ENCODE measurements around the gene METAP1D. TPM values are rescaled to one million over a fixed set of nuclear protein-coding genes. Genes with fewer than 3 reads are reported as not detected.

METAP1D gene
- total RNA-seq, 1 donor from 2014 or later = 8.8 TPM

- no peaks in the 10 kb centered on the region for H3K4me1 ChIP-seq
- no peaks in the 10 kb centered on the region for H3K9me3 ChIP-seq
- no peak for DNase-seq (ENCODE audit: extremely low spot score in 2 of 2)
- H3K4me3 ChIP-seq = no peak overlapping the region
- H3K27ac ChIP-seq = no peak overlapping the region
- H3K27me3 ChIP-seq = no peaks in the 10 kb centered on the region
- TF ChIP-seq POLR2A (IDR thresholded peaks at IDR 0.05) = no peak
- intact Hi-C loops (cut with DNase I) = no loop called here
- peaks cover 0 to 20% of the 10 kb centered on the region in 2 donors for H3K36me3 ChIP-seq
Measured at GRCh38 chr2:171965238-171965637, 34.5 kb upstream of the METAP1D start.

DNA sequence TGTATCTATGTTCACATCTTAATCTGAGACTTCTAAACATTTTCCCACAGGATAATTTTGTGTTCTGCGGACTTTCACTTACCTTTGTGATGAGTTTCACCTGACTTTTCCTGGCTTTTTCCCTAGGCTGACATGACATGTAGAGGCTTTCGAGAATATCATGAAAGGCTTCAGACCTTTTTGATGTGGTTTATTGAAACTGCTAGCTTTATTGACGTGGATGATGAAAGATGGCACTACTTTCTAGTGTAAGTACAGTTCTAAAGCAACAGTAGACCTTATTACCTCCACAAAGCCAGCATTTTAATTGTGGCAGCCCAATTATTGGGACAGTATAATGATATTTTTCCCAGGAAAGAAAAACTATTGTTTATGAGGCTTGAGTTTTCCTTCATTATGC lies 34.1 kb upstream of the METAP1D start:
- H3K9me3 ChIP-seq = no peaks in the 10 kb centered on the region
- H3K4me1 ChIP-seq = no peaks in the 10 kb centered on the region
- H3K27ac ChIP-seq = no peak overlapping the region
- intact Hi-C loops (cut with DNase I) = no loop called here
- peaks cover 0 to 20% of the 10 kb centered on the region in 2 donors for H3K36me3 ChIP-seq
- TF ChIP-seq POLR2A (IDR thresholded peaks at IDR 0.05) (no peak), POLR2AphosphoS5 (IDR thresholded peaks at IDR 0.05; ENCODE audit: insufficient read depth in 1 of 2, low read depth in 1 of 2) (no peak)
- TF ChIP-seq, protein P1, sequence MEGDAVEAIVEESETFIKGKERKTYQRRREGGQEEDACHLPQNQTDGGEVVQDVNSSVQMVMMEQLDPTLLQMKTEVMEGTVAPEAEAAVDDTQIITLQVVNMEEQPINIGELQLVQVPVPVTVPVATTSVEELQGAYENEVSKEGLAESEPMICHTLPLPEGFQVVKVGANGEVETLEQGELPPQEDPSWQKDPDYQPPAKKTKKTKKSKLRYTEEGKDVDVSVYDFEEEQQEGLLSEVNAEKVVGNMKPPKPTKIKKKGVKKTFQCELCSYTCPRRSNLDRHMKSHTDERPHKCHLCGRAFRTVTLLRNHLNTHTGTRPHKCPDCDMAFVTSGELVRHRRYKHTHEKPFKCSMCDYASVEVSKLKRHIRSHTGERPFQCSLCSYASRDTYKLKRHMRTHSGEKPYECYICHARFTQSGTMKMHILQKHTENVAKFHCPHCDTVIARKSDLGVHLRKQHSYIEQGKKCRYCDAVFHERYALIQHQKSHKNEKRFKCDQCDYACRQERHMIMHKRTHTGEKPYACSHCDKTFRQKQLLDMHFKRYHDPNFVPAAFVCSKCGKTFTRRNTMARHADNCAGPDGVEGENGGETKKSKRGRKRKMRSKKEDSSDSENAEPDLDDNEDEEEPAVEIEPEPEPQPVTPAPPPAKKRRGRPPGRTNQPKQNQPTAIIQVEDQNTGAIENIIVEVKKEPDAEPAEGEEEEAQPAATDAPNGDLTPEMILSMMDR (IDR thresholded peaks at IDR 0.05) = no peak
- H3K4me3 ChIP-seq = no peak overlapping the region
- no peak for DNase-seq (ENCODE audit: extremely low spot score in 2 of 2)
- H3K27me3 ChIP-seq = no peaks in the 10 kb centered on the region

GRCh38 chr2:171966235-171966634 lies 33.5 kb upstream of the METAP1D start:
- DNase-seq (ENCODE audit: extremely low spot score in 2 of 2) = no peak
- peaks cover 0 to 22% of the 10 kb centered on the region in 2 donors for H3K36me3 ChIP-seq
- TF ChIP-seq POLR2A (IDR thresholded peaks at IDR 0.05) (no peak), POLR2AphosphoS5 (IDR thresholded peaks at IDR 0.05; ENCODE audit: insufficient read depth in 1 of 2, low read depth in 1 of 2) (no peak)

DNA sequence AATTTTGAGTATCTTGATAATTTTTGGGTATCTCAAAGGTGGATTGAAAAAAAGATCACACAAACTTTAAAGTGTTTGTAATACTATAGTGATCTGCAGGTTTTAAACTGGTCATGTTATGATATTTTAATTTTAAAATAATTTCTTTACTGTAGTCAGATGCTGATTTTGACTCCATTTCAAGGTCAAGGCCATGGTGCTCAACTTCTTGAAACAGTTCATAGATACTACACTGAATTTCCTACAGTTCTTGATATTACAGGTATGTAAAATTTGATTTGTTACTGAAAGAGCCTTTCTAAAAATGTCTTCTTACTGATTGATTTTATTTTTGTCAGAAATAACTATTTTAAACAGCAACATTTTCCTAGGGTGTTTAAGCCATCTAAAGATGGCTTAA lies 33.1 kb upstream of the METAP1D start:
- H3K4me3 ChIP-seq = no peak overlapping the region
- no peak for TF ChIP-seq POLR2AphosphoS5 (IDR thresholded peaks at IDR 0.05; ENCODE audit: insufficient read depth in 1 of 2, low read depth in 1 of 2)
- no peak for TF ChIP-seq POLR2A (IDR thresholded peaks at IDR 0.05)
- TF ChIP-seq, protein P1 (IDR thresholded peaks at IDR 0.05) = no peak
- no peak overlapping the region for H3K27ac ChIP-seq
- no peaks in the 10 kb centered on the region for H3K4me1 ChIP-seq
- intact Hi-C loops (cut with DNase I) = no loop called here
- no peaks in the 10 kb centered on the region for H3K9me3 ChIP-seq
- no peaks in the 10 kb centered on the region for H3K27me3 ChIP-seq
- DNase-seq (ENCODE audit: extremely low spot score in 2 of 2) = no peak
- H3K36me3 ChIP-seq = peaks cover 0 to 26% of the 10 kb centered on the region in 2 donors

More at GRCh38 chr2:171966235-171966634, 33.5 kb upstream of the METAP1D start:
- no peaks in the 10 kb centered on the region for H3K4me1 ChIP-seq
- intact Hi-C loops (cut with DNase I) = no loop called here
- H3K9me3 ChIP-seq = no peaks in the 10 kb centered on the region
- H3K27ac ChIP-seq = no peak overlapping the region
- H3K27me3 ChIP-seq = no peaks in the 10 kb centered on the region
- H3K4me3 ChIP-seq = no peak overlapping the region

GRCh38 chr2:171968509-171968908 lies 31.2 kb upstream of the METAP1D start:
- TF ChIP-seq, protein P1 (IDR thresholded peaks at IDR 0.05) = no peak
- TF ChIP-seq POLR2AphosphoS5 (IDR thresholded peaks at IDR 0.05; ENCODE audit: insufficient read depth in 1 of 2, low read depth in 1 of 2) (no peak), POLR2A (IDR thresholded peaks at IDR 0.05) (no peak)
- H3K27me3 ChIP-seq = no peaks in the 10 kb centered on the region
- intact Hi-C loops (cut with DNase I) = no loop called here
- no peak overlapping the region for H3K4me3 ChIP-seq
- H3K36me3 ChIP-seq = peaks cover 0 to 28% of the 10 kb centered on the region in 2 donors
- H3K9me3 ChIP-seq = no peaks in the 10 kb centered on the region
- DNase-seq (ENCODE audit: extremely low spot score in 2 of 2) = no peak
- H3K27ac ChIP-seq = no peak overlapping the region
- H3K4me1 ChIP-seq = no peaks in the 10 kb centered on the region

DNA sequence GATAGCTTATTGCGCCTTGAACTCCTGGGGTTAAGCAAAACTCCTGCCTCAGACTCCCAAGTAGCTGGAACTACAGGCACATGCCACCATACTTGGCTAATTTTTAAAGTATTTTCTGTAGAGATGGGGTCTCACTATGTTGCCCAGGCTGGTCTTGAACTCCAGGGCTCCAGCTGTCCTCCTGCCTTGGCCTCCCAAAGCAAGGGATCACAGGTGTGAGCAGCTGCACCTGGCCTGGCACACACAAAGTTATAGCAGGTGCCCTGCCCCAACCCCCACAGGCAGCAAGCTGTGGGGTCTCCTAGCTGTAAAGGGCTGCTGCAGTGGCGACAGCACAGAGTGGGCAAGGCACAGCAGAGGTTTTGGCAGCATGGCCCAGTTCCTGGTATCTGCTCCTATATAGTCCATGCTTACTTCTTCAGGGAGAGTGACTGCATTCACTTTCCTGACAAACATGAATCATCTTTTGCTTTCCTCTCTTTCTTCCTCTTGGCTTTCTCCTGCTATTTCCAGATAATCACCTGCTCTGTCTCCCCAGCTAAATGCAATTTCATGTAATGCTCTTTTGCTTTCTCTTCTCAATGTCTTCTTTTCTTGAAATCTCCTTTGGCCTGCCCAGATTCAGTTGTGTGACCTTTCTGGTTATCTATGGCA lies 27.3 kb upstream of the METAP1D start:
- no peak overlapping the region for H3K4me3 ChIP-seq
- H3K27ac ChIP-seq = no peak overlapping the region
- H3K4me1 ChIP-seq = no peaks in the 10 kb centered on the region
- TF ChIP-seq POLR2A (IDR thresholded peaks at IDR 0.05) (no peak), POLR2AphosphoS5 (IDR thresholded peaks at IDR 0.05; ENCODE audit: insufficient read depth in 1 of 2, low read depth in 1 of 2) (no peak)
- TF ChIP-seq, protein P1 (IDR thresholded peaks at IDR 0.05) = no peak
- intact Hi-C loops (cut with DNase I) = no loop called here
- H3K9me3 ChIP-seq = no peaks in the 10 kb centered on the region
- DNase-seq (ENCODE audit: extremely low spot score in 2 of 2) = no peak
- no peaks in the 10 kb centered on the region for H3K27me3 ChIP-seq
- H3K36me3 ChIP-seq = peaks cover 0 to 11% of the 10 kb centered on the region in 2 donors

All from vagina (tissue), 2 donors.